Hematopoietic multipotent progenitor cell treated with erythropoietin and hydrocortisone succinate and interleukin-3 and kit ligand, for 15 days (in vitro differentiated cells): ENCODE measurements around the gene TM9SF1.

Source experiments
- DNase-seq: peaks from one replicate; pipeline ENCODE4 v3.0.0-alpha.2; 2015; ENCODE audit warnings: low spot score

Gene TM9SF1

GRCh38 chr14:24179294-24179960 is 15.8 kb downstream of the TM9SF1 start:
- DNase-seq, result no peak

DNA sequence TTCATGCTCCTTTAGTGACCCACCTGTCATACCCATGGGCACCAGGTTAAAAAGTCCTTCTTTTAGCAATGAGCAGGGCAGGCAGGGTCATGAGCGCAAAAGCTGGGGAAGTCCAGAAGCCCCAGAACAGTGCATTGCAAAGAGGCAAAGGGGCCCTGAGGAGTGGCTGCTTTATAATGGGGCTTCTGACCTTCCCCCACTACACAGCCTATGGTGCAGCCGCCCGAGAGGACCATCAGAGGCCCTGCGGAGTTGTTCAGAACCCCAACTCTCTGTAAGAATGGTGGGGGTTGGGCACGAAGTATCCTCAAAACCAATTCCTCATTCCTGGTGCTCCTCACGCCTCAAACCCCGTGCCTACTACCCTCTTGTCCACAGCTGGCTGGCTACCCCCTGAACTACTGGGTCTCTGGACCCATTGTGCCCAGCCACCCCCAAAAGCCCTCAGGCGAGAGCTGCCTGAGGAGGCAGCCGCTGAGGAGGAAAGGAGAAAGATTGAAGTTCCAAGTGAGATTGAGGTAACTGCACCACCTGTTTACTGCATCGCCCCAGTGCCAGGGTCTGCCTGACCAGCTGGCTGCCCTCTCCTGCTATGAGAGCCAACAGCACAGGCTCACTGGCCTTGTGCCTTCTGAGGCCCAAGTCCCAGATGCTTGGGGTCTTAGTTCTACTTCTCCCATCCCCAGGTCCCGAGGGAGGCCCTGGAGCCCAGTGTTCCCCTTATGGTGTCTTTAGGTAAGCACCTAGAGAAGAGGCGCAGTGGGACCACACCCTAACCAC is 16.7 kb downstream of the TM9SF1 start:
- DNase-seq, result no peak

DNA sequence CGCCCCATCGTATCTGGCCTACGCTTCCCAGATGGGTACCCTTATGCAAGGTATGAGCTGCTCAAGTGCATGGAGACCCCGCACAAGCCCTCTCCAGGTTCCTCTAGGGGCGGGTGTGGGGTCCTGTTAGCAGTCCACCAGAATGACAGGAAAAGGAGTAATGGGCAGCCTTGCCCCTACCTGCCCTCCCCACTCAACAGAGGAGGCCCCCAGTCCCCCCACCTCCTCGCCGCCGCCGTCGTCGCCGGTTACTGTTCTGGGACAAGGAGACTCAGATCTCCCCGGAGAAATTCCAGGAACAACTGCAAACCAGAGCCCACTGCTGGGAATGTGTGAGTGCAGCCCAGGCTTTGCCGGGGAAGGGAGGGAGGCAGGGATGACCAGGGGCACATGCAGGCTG is 17.4 kb downstream of the TM9SF1 start:
- DNase-seq, result no peak

- no peak for DNase-seq
Measured at GRCh38 chr14:24177041-24177825, 18.0 kb downstream of the TM9SF1 start.

GRCh38 chr14:24176599-24176998 is 18.6 kb downstream of the TM9SF1 start:
- no peak for DNase-seq

- no peak for DNase-seq
Measured at GRCh38 chr14:24172871-24173281, 22.4 kb downstream of the TM9SF1 start.

- DNase-seq, result no peak
Measured at GRCh38 chr14:24172261-24172860, 22.9 kb downstream of the TM9SF1 start.

GRCh38 chr14:24171422-24172260 is 23.6 kb downstream of the TM9SF1 start, which contains the start of gene REC8:
Gene REC8, plus strand, starts transcription at chr14:24172080. Its CDS starts 473 bp downstream, at chr14:24172553.
- DNase-seq, result peak; percentile 36

DNA sequence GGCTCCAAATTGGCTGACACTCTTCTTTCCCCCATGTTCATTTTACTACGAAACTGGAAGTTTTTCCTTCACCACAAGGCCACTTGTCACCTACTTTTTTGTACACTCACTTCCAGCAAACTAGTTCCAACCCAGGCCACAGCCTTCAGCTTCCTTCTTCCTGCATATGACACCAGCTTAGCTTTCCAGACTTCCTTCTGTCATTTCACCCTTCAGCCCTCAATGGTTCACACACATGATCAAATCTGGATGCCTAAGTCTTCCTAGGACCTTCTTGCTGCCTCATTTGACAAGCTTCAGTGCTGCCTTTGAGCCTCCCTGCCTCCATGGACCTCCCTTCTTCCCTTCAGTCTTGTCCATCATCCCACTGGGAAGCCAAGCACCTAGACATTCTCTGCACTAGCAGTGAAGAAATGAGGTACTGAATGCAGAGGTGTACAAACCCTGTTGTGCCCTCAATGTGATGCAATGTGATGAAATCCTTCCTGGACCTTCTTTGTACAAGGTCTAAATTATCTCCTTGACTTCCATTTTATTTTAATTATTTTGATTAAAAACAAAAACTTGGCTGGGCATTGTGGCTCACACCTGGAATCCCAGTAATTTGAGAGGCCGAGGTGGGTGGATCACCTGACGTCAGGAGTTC is 27.6 kb downstream of the TM9SF1 start:
- DNase-seq, result peak; percentile 30

GRCh38 chr14:24165785-24166184 is 29.5 kb downstream of the TM9SF1 start:
- no peak for DNase-seq

- no peak for DNase-seq
Measured at GRCh38 chr14:24164518-24164991, 30.7 kb downstream of the TM9SF1 start.

DNA sequence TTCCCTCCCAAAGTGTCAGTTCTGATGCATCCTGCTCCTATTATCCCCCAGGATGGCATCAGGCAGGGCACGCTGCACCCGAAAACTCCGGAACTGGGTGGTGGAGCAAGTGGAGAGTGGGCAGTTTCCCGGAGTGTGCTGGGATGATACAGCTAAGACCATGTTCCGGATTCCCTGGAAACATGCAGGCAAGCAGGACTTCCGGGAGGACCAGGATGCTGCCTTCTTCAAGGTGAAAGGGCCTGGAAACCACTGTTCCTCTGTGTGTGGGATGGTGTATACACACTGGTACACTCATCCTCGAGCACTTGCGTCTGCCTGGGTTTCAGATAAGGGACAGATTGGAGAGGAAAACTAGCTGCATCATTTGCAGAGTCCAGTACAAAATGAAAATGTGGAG is 33.1 kb downstream of the TM9SF1 start:
- DNase-seq, result peak; percentile 45

- DNase-seq, result peak; percentile 99
Measured at GRCh38 chr14:24160850-24161804, 34.1 kb downstream of the TM9SF1 start, which contains the start of gene IRF9. Gene IRF9, plus strand, starts transcription at chr14:24161265. Its CDS starts 880 bp downstream, at chr14:24162145.

- DNase-seq, result no peak
Measured at GRCh38 chr14:24160499-24160849, 34.8 kb downstream of the TM9SF1 start.

- DNase-seq, result no peak
Measured at GRCh38 chr14:24159777-24160498, 35.3 kb downstream of the TM9SF1 start.

- no peak for DNase-seq
Measured at GRCh38 chr14:24157331-24157730, 37.9 kb downstream of the TM9SF1 start.

DNA sequence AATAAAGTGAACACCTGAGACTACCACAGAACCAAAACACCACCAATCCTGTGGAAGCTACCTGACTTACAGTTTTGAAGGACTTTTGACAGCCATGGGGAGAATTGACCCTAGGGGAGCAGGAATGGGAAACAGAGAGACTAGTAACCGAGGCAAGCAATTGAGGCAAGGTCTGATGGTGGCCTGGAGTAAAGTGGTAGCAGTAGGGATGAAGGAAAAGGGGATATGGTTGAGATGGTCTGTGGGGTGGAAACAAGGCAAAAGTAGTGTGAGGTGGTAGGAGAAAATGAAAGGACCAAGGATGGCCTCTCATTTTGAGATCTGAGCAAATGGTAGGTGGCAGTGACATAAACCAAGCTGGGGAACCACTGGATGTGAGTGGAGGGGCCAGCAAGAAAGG is 38.4 kb downstream of the TM9SF1 start:
- no peak for DNase-seq

DNA sequence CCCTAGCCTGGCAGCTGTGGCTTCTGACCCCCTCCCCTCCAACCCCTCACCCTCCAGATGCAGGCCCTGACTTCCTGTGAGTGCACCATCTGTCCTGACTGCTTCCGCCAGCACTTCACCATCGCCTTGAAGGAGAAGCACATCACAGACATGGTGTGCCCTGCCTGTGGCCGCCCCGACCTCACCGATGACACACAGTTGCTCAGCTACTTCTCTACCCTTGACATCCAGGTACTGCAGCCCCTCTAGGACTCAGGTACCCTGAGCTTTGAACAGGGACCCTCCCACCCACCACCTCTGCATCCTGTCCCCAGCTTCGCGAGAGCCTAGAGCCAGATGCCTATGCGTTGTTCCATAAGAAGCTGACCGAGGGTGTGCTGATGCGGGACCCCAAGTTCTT is 40.1 kb downstream of the TM9SF1 start:
- no peak for DNase-seq
